IMR-90 (cell line): ENCODE measurements around the gene NAALAD2. TPM values are rescaled to one million over a fixed set of nuclear protein-coding genes. Genes with fewer than 3 reads are reported as not detected.

Experiments used
- ATAC-seq: fragments of 200-7000 bp; cut with Tn5 transposase; 2 replicates; pipeline ENCODE4 v1.9.1; 2020; ENCODE audit warnings: low read depth, mild to moderate bottlenecking, moderate library complexity
- BruUV-seq: library from RNA; stranded (reverse); fragments of 400-500 nt; replicated peaks from 2 replicates; lab custom pipeline; 2021; lab: Mats Ljungman, UMichigan
- CTCF ChIA-PET: fragments of 300-600 bp; formaldehyde crosslinking; extraction: SDS; loops from one replicate; lab custom pipeline; 2021; ENCODE audit warnings: antibody characterized with exemption; lab: Yijun Ruan, JAX
- POLR2A ChIA-PET: fragments of 300-600 bp; sonication (Branson Sonifier 250); formaldehyde crosslinking; loops from one replicate; lab custom pipeline; 2022; ENCODE audit warnings: antibody characterized with exemption; ENCODE audit not compliant: unreplicated experiment; lab: Charles Lee
- DNase-seq: peaks from one replicate; pipeline ENCODE4 v3.0.0; 2013
- H2AFZ ChIP-seq: replicated peaks from 2 replicates; pipeline ENCODE3; 2013; ENCODE audit warnings: low read length, mild to moderate bottlenecking; ENCODE audit not compliant: poor library complexity
- H2AK5ac ChIP-seq: 2 replicates; pipeline ENCODE4 v1.6.1; 2013; ENCODE audit warnings: low read depth, low read length, inconsistent platforms
- H2AK9ac ChIP-seq: replicated peaks from 2 replicates; pipeline ENCODE3; 2013; ENCODE audit warnings: mild to moderate bottlenecking, low read depth, low read length, moderate library complexity; ENCODE audit not compliant: poor library complexity
- H2BK120ac ChIP-seq: 2 replicates; pipeline ENCODE4 v1.6.1; 2013; ENCODE audit warnings: low read depth, low read length, inconsistent platforms
- H2BK15ac ChIP-seq: 3 replicates; pipeline ENCODE4 v1.6.1; 2013; ENCODE audit warnings: low read depth, low read length, inconsistent platforms
- H2BK20ac ChIP-seq: 2 replicates; pipeline ENCODE4 v1.6.1; 2013; ENCODE audit warnings: low read depth, mild to moderate bottlenecking, inconsistent platforms, low read length, moderate library complexity
- H2BK5ac ChIP-seq: 2 replicates; pipeline ENCODE4 v1.6.1; 2013; ENCODE audit warnings: mild to moderate bottlenecking, low read depth, low read length, inconsistent platforms; ENCODE audit not compliant: poor library complexity, severe bottlenecking
- H3K14ac ChIP-seq: replicated peaks from 2 replicates; pipeline ENCODE4 v1.6.1; 2013; ENCODE audit warnings: low read depth, low read length, inconsistent platforms
- H3K18ac ChIP-seq: 2 replicates; pipeline ENCODE4 v1.6.1; 2013; ENCODE audit warnings: low read depth, low read length, control low read depth
- H3K23ac ChIP-seq: 2 replicates; pipeline ENCODE4 v1.6.1; 2013; ENCODE audit warnings: low read depth, low read length, inconsistent platforms
- H3K27ac ChIP-seq: 2 replicates; pipeline ENCODE4 v1.5.1; 2013; ENCODE audit warnings: mild to moderate bottlenecking, control low read depth, low read length; ENCODE audit not compliant: insufficient read depth
- H3K27me3 ChIP-seq: 2 replicates; pipeline ENCODE4 v1.6.1; 2013; ENCODE audit warnings: low read length; ENCODE audit not compliant: control insufficient read depth, insufficient read depth
- H3K36me3 ChIP-seq: 2 replicates; pipeline ENCODE4 v1.6.1; 2013; ENCODE audit warnings: low read length, mixed read lengths; ENCODE audit not compliant: control insufficient read depth, insufficient read depth
- H3K4ac ChIP-seq: 2 replicates; pipeline ENCODE4 v1.6.1; 2013; ENCODE audit warnings: low read depth, low read length, inconsistent platforms
- H3K4me1 ChIP-seq: 2 replicates; pipeline ENCODE4 v1.6.1; 2013; ENCODE audit warnings: low read length, mixed read lengths; ENCODE audit not compliant: control insufficient read depth, insufficient read depth
- H3K4me2 ChIP-seq: 2 replicates; pipeline ENCODE4 v1.6.1; 2013; ENCODE audit warnings: low read depth, mild to moderate bottlenecking, control low read depth, low read length, moderate library complexity
- H3K4me3 ChIP-seq: 2 replicates; pipeline ENCODE4 v1.5.1; 2013; ENCODE audit warnings: low read depth, mild to moderate bottlenecking, control low read depth, low read length, moderate library complexity; ENCODE audit not compliant: insufficient read depth
- H3K56ac ChIP-seq: 2 replicates; pipeline ENCODE4 v1.6.1; 2013; ENCODE audit warnings: low read length, inconsistent platforms; ENCODE audit not compliant: insufficient read depth; ENCODE audit errors: extremely low read depth
- H3K79me1 ChIP-seq, 2 experiments: 2 replicates each; pipeline ENCODE4 v1.6.1; 2013; ENCODE audit warnings: low read length in 2 of 2, inconsistent platforms in 1 of 2, low read depth in 1 of 2
- H3K9ac ChIP-seq: 2 replicates; pipeline ENCODE4 v1.6.1; 2013; ENCODE audit warnings: low read depth, low read length, control low read depth
- H3K9me1 ChIP-seq: 2 replicates; pipeline ENCODE4 v1.6.1; 2013; ENCODE audit warnings: low read length, inconsistent platforms; ENCODE audit not compliant: insufficient read depth
- H3K9me3 ChIP-seq: 2 replicates; pipeline ENCODE4 v1.6.1; 2013; ENCODE audit warnings: low read length; ENCODE audit not compliant: control insufficient read depth, insufficient read depth
- H4K20me1 ChIP-seq: 2 replicates; pipeline ENCODE4 v1.6.1; 2013; ENCODE audit warnings: low read length, inconsistent platforms; ENCODE audit not compliant: insufficient read depth
- H4K5ac ChIP-seq: 2 replicates; pipeline ENCODE4 v1.6.1; 2013; ENCODE audit warnings: mild to moderate bottlenecking, low read depth, low read length, control low read depth
- H4K8ac ChIP-seq, 2 experiments: 2 replicates each; pipeline ENCODE4 v1.6.1; 2013; ENCODE audit warnings: low read depth in 2 of 2, low read length in 2 of 2, control low read depth in 1 of 2, inconsistent platforms in 1 of 2
- H4K91ac ChIP-seq: 2 replicates; pipeline ENCODE4 v1.6.1; 2013; ENCODE audit warnings: low read depth, low read length, inconsistent platforms; ENCODE audit not compliant: insufficient read depth
- BHLHE40 ChIP-seq: fragments of 150-350 bp; IDR thresholded peaks from 2 replicates; pipeline ENCODE4 v1.6.1; 2016; ENCODE audit warnings: mild to moderate bottlenecking, low read depth, low read length
- CEBPB ChIP-seq: IDR thresholded peaks from 2 replicates; pipeline ENCODE4 v1.6.1; 2012; ENCODE audit warnings: low read depth, low read length, improper control_type of control experiment
- CHD1 ChIP-seq: IDR thresholded peaks from 2 replicates; pipeline ENCODE4 v1.6.1; 2012; ENCODE audit warnings: low read depth, low read length, improper control_type of control experiment
- CTCF ChIP-seq: conservative IDR thresholded peaks from 2 replicates; pipeline ENCODE4 v1.5.1; 2012; ENCODE audit warnings: mild to moderate bottlenecking, low read depth, low read length, improper control_type of control experiment
- ELK1 ChIP-seq: fragments of 150-350 bp; IDR thresholded peaks from 2 replicates; pipeline ENCODE4 v1.6.1; 2016; ENCODE audit warnings: low read depth, mild to moderate bottlenecking, low read length, moderate library complexity, borderline replicate concordance
- FOS ChIP-seq: fragments of 150-350 bp; IDR thresholded peaks from 2 replicates; pipeline ENCODE4 v1.6.1; 2016; ENCODE audit warnings: low read depth, low read length
- MAFK ChIP-seq: IDR thresholded peaks from 2 replicates; pipeline ENCODE4 v1.6.1; 2012; ENCODE audit warnings: low read depth, low read length, improper control_type of control experiment
- MAZ ChIP-seq: IDR thresholded peaks from 2 replicates; pipeline ENCODE4 v1.6.1; 2012; ENCODE audit warnings: low read depth, mild to moderate bottlenecking, low read length, improper control_type of control experiment, moderate library complexity, borderline replicate concordance
- MXI1 ChIP-seq: IDR thresholded peaks from 2 replicates; pipeline ENCODE4 v1.6.1; 2012; ENCODE audit warnings: low read depth, mild to moderate bottlenecking, low read length, moderate library complexity, borderline replicate concordance
- NFE2L2 ChIP-seq: fragments of 150-350 bp; IDR thresholded peaks from 2 replicates; pipeline ENCODE4 v1.6.1; 2016; ENCODE audit warnings: low read depth, mild to moderate bottlenecking, low read length
- POLR2A ChIP-seq: IDR thresholded peaks from 2 replicates; pipeline ENCODE4 v1.6.1; 2012; ENCODE audit warnings: mild to moderate bottlenecking, low read depth, low read length
- RAD21 ChIP-seq: IDR thresholded peaks from 2 replicates; pipeline ENCODE4 v1.6.1; 2012; ENCODE audit warnings: low read length, improper control_type of control experiment
- RCOR1 ChIP-seq: IDR thresholded peaks from 2 replicates; pipeline ENCODE4 v1.6.1; 2012; ENCODE audit warnings: mild to moderate bottlenecking, low read length, improper control_type of control experiment; ENCODE audit not compliant: insufficient replicate concordance
- RFX5 ChIP-seq: IDR thresholded peaks from 2 replicates; pipeline ENCODE4 v1.8.0; 2012; ENCODE audit warnings: low read depth, mild to moderate bottlenecking, low read length, moderate library complexity
- SMC3 ChIP-seq: fragments of 150-350 bp; IDR thresholded peaks from 2 replicates; pipeline ENCODE4 v1.6.1; 2016; ENCODE audit warnings: low read depth, mild to moderate bottlenecking, antibody characterized with exemption, low read length, moderate library complexity
- WGBS, 2 experiments: methylation state at CpG; one replicate each; pipeline versions ENCODE4 v1.1.5 to v1.1.7; 2013; ENCODE audit warnings: missing lambda C conversion rate in 2 of 2; ENCODE audit not compliant: insufficient read length in 1 of 2; ENCODE audit errors: extremely low coverage in 2 of 2; 5-methylcytosine and 5-hydroxymethylcytosine counted together
- dilution Hi-C: fragments of 300-500 bp; cut with HindIII; formaldehyde crosslinking; loops from one replicate; pipeline ENCODE4 v1.14.3; 2018; ENCODE audit warnings: low sequenced_read_pairs; ENCODE audit not compliant: unreplicated experiment
- in situ Hi-C: fragments of 300-500 bp; cut with MboI; formaldehyde crosslinking; loops from 3 replicates; pipeline ENCODE4 v1.14.3; 2019; ENCODE audit warnings: low sequenced_read_pairs, inconsistent platforms, mixed read lengths
- intact Hi-C: fragments of 100-400 bp; cut with micrococcal nuclease; formaldehyde crosslinking; loops from 2 replicates; pipeline ENCODE4 v1.10.0; 2022
- polyA plus RNA-seq, 3 experiments: library from polyadenylated mRNA; depleted of rRNA; stranded (reverse); fragments of >200 nt; gene quantifications; 2 replicates each; pipeline ENCODE4 v1.2.3, GENCODE V29; 2012; ENCODE audit warnings: low replicate concordance in 1 of 3
- total RNA-seq: library from RNA; depleted of rRNA; stranded (reverse); fragments of >200 nt; gene quantifications from 2 replicates; pipeline ENCODE4 v1.2.3, GENCODE V29; 2012
- TF ChIP-seq, protein P1 (sequence below): fragments of 150-350 bp; IDR thresholded peaks from 2 replicates; pipeline ENCODE4 v1.6.1; 2017; ENCODE audit warnings: mild to moderate bottlenecking, antibody characterized with exemption, low read length, low read depth

Gene NAALAD2
- total and polyA plus RNA-seq, 2 of the 4 experiments (the other 2 are of a cell fraction), result under 0.01 to 0.09 TPM

DNA sequence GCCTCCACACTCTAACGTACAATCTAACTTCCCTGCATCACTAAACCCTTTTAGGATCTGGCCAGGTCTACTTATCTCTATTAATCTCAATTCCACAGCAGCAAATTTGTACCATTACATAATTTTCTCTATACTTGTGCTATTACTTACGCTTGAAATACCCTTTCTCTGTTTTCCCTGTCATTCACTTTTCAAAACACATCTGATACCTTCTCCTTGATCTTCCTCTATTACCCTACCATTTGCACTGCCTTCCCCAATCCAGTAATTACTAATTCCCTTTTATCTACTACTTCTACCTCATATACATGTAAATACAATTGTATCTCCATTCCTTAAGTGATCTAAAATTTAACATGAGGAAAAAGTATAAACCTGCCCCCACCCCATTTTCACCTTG, 74.4 kb downstream of the NAALAD2 start:
- Histone ChIP-seq H2AFZ (no peak overlapping the region), H2BK15ac (no peak overlapping the region), H2BK20ac (no peak overlapping the region), H3K9me1 (no peaks in the 10 kb centered on the region; the same call in 1 of the 2 replicates), H3K4me1 (no peaks in the 10 kb centered on the region), H3K14ac (no peak overlapping the region), H4K5ac (no peak overlapping the region), H3K4ac (no peak overlapping the region), H3K4me3 (no peak overlapping the region), H3K18ac (no peak overlapping the region), H2AK9ac (no peak overlapping the region), H3K27me3 (no peaks in the 10 kb centered on the region), H3K9ac (no peak overlapping the region), H2BK5ac (no peak overlapping the region), H3K79me1 (peaks cover 13 to 18% of the 10 kb centered on the region in 2 experiments), H2BK120ac (no peak overlapping the region), H3K56ac (no peak overlapping the region), H3K36me3 (peaks cover 19% of the 10 kb centered on the region), H3K23ac (no peak overlapping the region), H3K4me2 (no peak overlapping the region), H4K91ac (no peak overlapping the region), H3K27ac (no peak overlapping the region), H3K9me3 (no peaks in the 10 kb centered on the region), H4K20me1 (peaks cover 3% of the 10 kb centered on the region; the same call in 1 of the 2 replicates), H2AK5ac (no peak overlapping the region), H4K8ac (no peak overlapping the region)
- ATAC-seq (no peak), DNase-seq (no peak)
- intact Hi-C loops (no loop called here), in situ Hi-C loops (no loop called here), dilution Hi-C loops (no loop called here)
- ChIA-PET POLR2A (no interaction called here), CTCF (no interaction called here)
- TF ChIP-seq RFX5 (no peak), BHLHE40 (no peak), RAD21 (no peak), NFE2L2 (no peak), CEBPB (no peak), CTCF (no peak), ELK1 (no peak), SMC3 (no peak), RCOR1 (no peak), CHD1 (no peak), POLR2A (no peak), MAFK (no peak), MAZ (no peak), MXI1 (no peak), FOS (no peak)
- TF ChIP-seq, protein P1, sequence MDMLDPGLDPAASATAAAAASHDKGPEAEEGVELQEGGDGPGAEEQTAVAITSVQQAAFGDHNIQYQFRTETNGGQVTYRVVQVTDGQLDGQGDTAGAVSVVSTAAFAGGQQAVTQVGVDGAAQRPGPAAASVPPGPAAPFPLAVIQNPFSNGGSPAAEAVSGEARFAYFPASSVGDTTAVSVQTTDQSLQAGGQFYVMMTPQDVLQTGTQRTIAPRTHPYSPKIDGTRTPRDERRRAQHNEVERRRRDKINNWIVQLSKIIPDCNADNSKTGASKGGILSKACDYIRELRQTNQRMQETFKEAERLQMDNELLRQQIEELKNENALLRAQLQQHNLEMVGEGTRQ, result no peak
- WGBS, 2 experiments, result 100% methylated on average over 2 of the region's 2 CpGs; no CpG with 5 or more reads in 1 of the 2 experiments
- BruUV-seq, result no TSS peak
